Globus pallidus (tissue), 1 donor: Measurements from ENCODE around the gene EXOC6.
A peak's percentile ranks its signal among the peaks of the same experiment; 100 is the strongest.

Experiments used
- DNase-seq: peaks from one replicate; pipeline ENCODE4 v3.0.0-alpha.2; 2015; ENCODE audit warnings: low spot score

Gene EXOC6

GRCh38 chr10:93023013-93023650 lies 174.8 kb downstream of the EXOC6 start:
- DNase-seq: no peak

GRCh38 chr10:93026072-93026471 lies 177.8 kb downstream of the EXOC6 start:
- DNase-seq: no peak

GRCh38 chr10:93027508-93027907 lies 179.2 kb downstream of the EXOC6 start:
- no peak for DNase-seq

- DNase-seq: no peak
Observed at GRCh38 chr10:93028883-93029282, 180.6 kb downstream of the EXOC6 start.

GRCh38 chr10:93030409-93030808 lies 182.1 kb downstream of the EXOC6 start:
- no peak for DNase-seq

- no peak for DNase-seq
Observed at GRCh38 chr10:93032105-93032808, 183.9 kb downstream of the EXOC6 start.

GRCh38 chr10:93032809-93033137 lies 184.5 kb downstream of the EXOC6 start:
- DNase-seq: no peak

- DNase-seq: no peak
Observed at GRCh38 chr10:93034426-93034825, 186.1 kb downstream of the EXOC6 start.

- DNase-seq: no peak
Observed at GRCh38 chr10:93039110-93039509, 190.8 kb downstream of the EXOC6 start.

GRCh38 chr10:93039721-93040120 lies 191.4 kb downstream of the EXOC6 start:
- peak; percentile 14 for DNase-seq

- DNase-seq: no peak
Observed at GRCh38 chr10:93054486-93054885, 206.2 kb downstream of the EXOC6 start.

GRCh38 chr10:93058139-93058538 lies 209.8 kb downstream of the EXOC6 start:
- DNase-seq: no peak

GRCh38 chr10:93059975-93060886 lies 211.9 kb downstream of the EXOC6 start, which contains the start of gene CYP26C1:
TSS of gene CYP26C1 (plus strand) at chr10:93060798. CDS start at chr10:93061264, 466 bp downstream.
- DNase-seq: no peak

GRCh38 chr10:93060887-93061593 lies 212.7 kb downstream of the EXOC6 start:
- no peak for DNase-seq

GRCh38 chr10:93061594-93062513 lies 213.5 kb downstream of the EXOC6 start:
- no peak for DNase-seq

- no peak for DNase-seq
Observed at GRCh38 chr10:93062514-93063143, 214.3 kb downstream of the EXOC6 start.

- DNase-seq: no peak
Observed at GRCh38 chr10:93063144-93063976, 215.0 kb downstream of the EXOC6 start.

- no peak for DNase-seq
Observed at GRCh38 chr10:93063977-93064660, 215.8 kb downstream of the EXOC6 start.
